Neural cell (in vitro differentiated cells): ENCODE measurements around the gene MPI. TPM values are rescaled to one million over a fixed set of nuclear protein-coding genes. Genes with fewer than 3 reads are reported as not detected.

Source experiments
- H2AFZ ChIP-seq: fragments of 200-600, 300-800 bp; sonication (generic), shearing (Covaris generic); 2 replicates; pipeline ENCODE4 v1.6.0; 2014; ENCODE audit warnings: low read depth, mild to moderate bottlenecking, antibody characterized with exemption, low read length, moderate library complexity
- H3F3A ChIP-seq: fragments of 200-600 bp; shearing (Covaris generic); 2 replicates; pipeline ENCODE4 v1.6.1; 2016; ENCODE audit warnings: mild to moderate bottlenecking, moderate library complexity, mixed read lengths, antibody characterized with exemption, low read length; ENCODE audit not compliant: insufficient read depth, poor library complexity, severe bottlenecking
- H3K27ac ChIP-seq: fragments of 200-600, 300-800 bp; sonication (generic), shearing (Covaris generic); 2 replicates; pipeline ENCODE4 v1.5.1; 2014; ENCODE audit warnings: mild to moderate bottlenecking, low read length, moderate library complexity
- H3K27me3 ChIP-seq: fragments of 300-800, 200-600 bp; sonication (generic), shearing (Covaris generic); 2 replicates; pipeline ENCODE4 v1.6.0; 2014; ENCODE audit warnings: mild to moderate bottlenecking, low read depth, low read length, moderate library complexity; ENCODE audit not compliant: insufficient read depth
- H3K36me3 ChIP-seq: fragments of 300-800, 200-600 bp; sonication (generic), shearing (Covaris generic); 2 replicates; pipeline ENCODE4 v1.5.1; 2014; ENCODE audit warnings: mild to moderate bottlenecking, antibody characterized with exemption, low read length, moderate library complexity; ENCODE audit not compliant: insufficient read depth
- H3K4me2 ChIP-seq: fragments of 300-800, 200-600 bp; sonication (generic), shearing (Covaris generic); 2 replicates; pipeline ENCODE4 v1.6.0; 2014; ENCODE audit warnings: mild to moderate bottlenecking, low read length
- H3K4me3 ChIP-seq: fragments of 300-800, 200-600 bp; sonication (generic), shearing (Covaris generic); 2 replicates; pipeline ENCODE4 v1.5.1; 2014; ENCODE audit warnings: mild to moderate bottlenecking, low read length, moderate library complexity
- H3K79me2 ChIP-seq: fragments of 200-600 bp; shearing (Covaris generic); replicated peaks from 2 replicates; pipeline ENCODE4 v1.6.0; 2014; ENCODE audit warnings: mild to moderate bottlenecking, low read length, moderate library complexity; ENCODE audit not compliant: insufficient read depth
- H3K9ac ChIP-seq: fragments of 300-800, 200-600 bp; sonication (generic), shearing (Covaris generic); 2 replicates; pipeline ENCODE4 v1.6.1; 2016; ENCODE audit warnings: mild to moderate bottlenecking, low read length, mixed read lengths
- H3K9me2 ChIP-seq: fragments of 200-600 bp; shearing (Covaris generic); 2 replicates; pipeline ENCODE4 v1.6.1; 2016; ENCODE audit warnings: mild to moderate bottlenecking, low read length, mixed read lengths; ENCODE audit not compliant: insufficient read depth
- H3K9me3 ChIP-seq: fragments of 200-600, 300-800 bp; sonication (generic), shearing (Covaris generic); 2 replicates; pipeline ENCODE4 v1.6.1; 2016; ENCODE audit warnings: mild to moderate bottlenecking, mixed run types, low read length, moderate library complexity, mixed read lengths
- H4K20me1 ChIP-seq: fragments of 200-600 bp; shearing (Covaris generic); 2 replicates; pipeline ENCODE4 v1.6.1; 2016; ENCODE audit warnings: mild to moderate bottlenecking, mixed run types; ENCODE audit not compliant: insufficient read depth
- EP300 ChIP-seq: fragments of 450-650 bp; conservative IDR thresholded peaks from 2 replicates; pipeline ENCODE4 v1.6.1; 2014; ENCODE audit warnings: antibody characterized with exemption, mild to moderate bottlenecking, moderate library complexity; ENCODE audit not compliant: poor library complexity, severe bottlenecking
- EZH2 ChIP-seq: fragments of 200-600, 300-800 bp; shearing (Covaris generic), sonication (generic); IDR thresholded peaks from 2 replicates; pipeline ENCODE4 v1.6.1; 2014; ENCODE audit warnings: antibody characterized with exemption, low read length, borderline replicate concordance, mild to moderate bottlenecking; ENCODE audit not compliant: insufficient read depth, poor library complexity, severe bottlenecking
- MXI1 ChIP-seq: fragments of 450-650 bp; conservative IDR thresholded peaks from 2 replicates; pipeline ENCODE4 v1.6.1; 2014; ENCODE audit warnings: antibody characterized with exemption, mild to moderate bottlenecking; ENCODE audit not compliant: poor library complexity, severe bottlenecking
- POLR2AphosphoS5 ChIP-seq: IDR thresholded peaks from 2 replicates; pipeline ENCODE4 v1.6.1; 2012
- RAD21 ChIP-seq: fragments of 450-650 bp; conservative IDR thresholded peaks from 2 replicates; pipeline ENCODE4 v1.6.1; 2014; ENCODE audit warnings: antibody characterized with exemption, mild to moderate bottlenecking, moderate library complexity
- SMC3 ChIP-seq: fragments of 450-650 bp; conservative IDR thresholded peaks from 2 replicates; pipeline ENCODE4 v1.6.1; 2014; ENCODE audit warnings: antibody characterized with exemption, mild to moderate bottlenecking, moderate library complexity; ENCODE audit not compliant: poor library complexity
- TAF1 ChIP-seq: IDR thresholded peaks from 2 replicates; pipeline ENCODE4 v1.6.1; 2012; ENCODE audit warnings: low read depth
- polyA plus RNA-seq: library from polyadenylated mRNA; depleted of rRNA; stranded (reverse); fragments of >200 nt; gene quantifications from 2 replicates; pipeline ENCODE4 v1.2.3, GENCODE V29; 2014
- TF ChIP-seq, protein P1 (sequence below): fragments of 450-650 bp; IDR thresholded peaks from 2 replicates; pipeline ENCODE4 v1.5.1; 2014; ENCODE audit warnings: antibody characterized with exemption, mild to moderate bottlenecking, moderate library complexity; ENCODE audit not compliant: poor library complexity, severe bottlenecking
- TF ChIP-seq, protein P2 (sequence below): IDR thresholded peaks from 2 replicates; pipeline ENCODE4 v1.6.1; 2012; ENCODE audit warnings: borderline replicate concordance

The MPI gene
- polyA plus RNA-seq, 1 donor from 2014 or later: 80.3 TPM

DNA sequence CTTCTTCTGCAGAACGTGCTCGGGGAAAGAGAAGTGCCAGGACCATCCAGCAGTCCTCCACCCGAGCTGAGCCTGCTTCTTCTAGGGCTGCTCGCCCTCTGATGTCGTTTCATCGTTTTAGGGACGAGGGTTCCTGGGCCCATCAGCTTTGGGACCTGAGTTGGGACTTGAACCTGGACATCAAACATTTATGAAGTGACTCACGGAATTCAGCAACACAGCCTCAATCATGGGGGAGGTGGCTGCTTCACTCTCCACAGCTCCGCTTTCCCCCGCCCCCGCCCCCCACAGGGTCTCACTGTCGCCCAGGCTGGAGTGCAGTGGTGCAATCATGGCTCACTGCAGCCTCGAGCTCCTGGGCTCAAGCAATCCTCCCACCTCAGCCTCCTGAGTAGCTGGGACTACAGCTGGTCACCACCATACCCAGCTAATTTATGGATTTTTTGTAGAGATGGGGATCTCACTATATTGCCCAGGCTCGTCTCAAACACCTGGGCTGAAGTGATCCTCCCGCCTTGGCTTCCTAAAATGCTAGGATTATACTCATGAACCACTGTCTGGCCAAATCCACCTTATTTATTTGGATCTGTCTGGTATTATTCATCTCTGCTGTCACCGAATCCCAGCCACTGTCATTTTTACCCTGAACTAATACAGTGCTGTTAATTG, 16.0 kb upstream of the MPI start:
- TF ChIP-seq, protein P1, sequence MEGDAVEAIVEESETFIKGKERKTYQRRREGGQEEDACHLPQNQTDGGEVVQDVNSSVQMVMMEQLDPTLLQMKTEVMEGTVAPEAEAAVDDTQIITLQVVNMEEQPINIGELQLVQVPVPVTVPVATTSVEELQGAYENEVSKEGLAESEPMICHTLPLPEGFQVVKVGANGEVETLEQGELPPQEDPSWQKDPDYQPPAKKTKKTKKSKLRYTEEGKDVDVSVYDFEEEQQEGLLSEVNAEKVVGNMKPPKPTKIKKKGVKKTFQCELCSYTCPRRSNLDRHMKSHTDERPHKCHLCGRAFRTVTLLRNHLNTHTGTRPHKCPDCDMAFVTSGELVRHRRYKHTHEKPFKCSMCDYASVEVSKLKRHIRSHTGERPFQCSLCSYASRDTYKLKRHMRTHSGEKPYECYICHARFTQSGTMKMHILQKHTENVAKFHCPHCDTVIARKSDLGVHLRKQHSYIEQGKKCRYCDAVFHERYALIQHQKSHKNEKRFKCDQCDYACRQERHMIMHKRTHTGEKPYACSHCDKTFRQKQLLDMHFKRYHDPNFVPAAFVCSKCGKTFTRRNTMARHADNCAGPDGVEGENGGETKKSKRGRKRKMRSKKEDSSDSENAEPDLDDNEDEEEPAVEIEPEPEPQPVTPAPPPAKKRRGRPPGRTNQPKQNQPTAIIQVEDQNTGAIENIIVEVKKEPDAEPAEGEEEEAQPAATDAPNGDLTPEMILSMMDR: no peak
- no peak for TF ChIP-seq EZH2
- TF ChIP-seq, protein P2, sequence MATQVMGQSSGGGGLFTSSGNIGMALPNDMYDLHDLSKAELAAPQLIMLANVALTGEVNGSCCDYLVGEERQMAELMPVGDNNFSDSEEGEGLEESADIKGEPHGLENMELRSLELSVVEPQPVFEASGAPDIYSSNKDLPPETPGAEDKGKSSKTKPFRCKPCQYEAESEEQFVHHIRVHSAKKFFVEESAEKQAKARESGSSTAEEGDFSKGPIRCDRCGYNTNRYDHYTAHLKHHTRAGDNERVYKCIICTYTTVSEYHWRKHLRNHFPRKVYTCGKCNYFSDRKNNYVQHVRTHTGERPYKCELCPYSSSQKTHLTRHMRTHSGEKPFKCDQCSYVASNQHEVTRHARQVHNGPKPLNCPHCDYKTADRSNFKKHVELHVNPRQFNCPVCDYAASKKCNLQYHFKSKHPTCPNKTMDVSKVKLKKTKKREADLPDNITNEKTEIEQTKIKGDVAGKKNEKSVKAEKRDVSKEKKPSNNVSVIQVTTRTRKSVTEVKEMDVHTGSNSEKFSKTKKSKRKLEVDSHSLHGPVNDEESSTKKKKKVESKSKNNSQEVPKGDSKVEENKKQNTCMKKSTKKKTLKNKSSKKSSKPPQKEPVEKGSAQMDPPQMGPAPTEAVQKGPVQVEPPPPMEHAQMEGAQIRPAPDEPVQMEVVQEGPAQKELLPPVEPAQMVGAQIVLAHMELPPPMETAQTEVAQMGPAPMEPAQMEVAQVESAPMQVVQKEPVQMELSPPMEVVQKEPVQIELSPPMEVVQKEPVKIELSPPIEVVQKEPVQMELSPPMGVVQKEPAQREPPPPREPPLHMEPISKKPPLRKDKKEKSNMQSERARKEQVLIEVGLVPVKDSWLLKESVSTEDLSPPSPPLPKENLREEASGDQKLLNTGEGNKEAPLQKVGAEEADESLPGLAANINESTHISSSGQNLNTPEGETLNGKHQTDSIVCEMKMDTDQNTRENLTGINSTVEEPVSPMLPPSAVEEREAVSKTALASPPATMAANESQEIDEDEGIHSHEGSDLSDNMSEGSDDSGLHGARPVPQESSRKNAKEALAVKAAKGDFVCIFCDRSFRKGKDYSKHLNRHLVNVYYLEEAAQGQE: no peak
- Histone ChIP-seq H3K27ac (no peak overlapping the region), H3K9ac (peak overlapping the region; percentile 50)

DNA sequence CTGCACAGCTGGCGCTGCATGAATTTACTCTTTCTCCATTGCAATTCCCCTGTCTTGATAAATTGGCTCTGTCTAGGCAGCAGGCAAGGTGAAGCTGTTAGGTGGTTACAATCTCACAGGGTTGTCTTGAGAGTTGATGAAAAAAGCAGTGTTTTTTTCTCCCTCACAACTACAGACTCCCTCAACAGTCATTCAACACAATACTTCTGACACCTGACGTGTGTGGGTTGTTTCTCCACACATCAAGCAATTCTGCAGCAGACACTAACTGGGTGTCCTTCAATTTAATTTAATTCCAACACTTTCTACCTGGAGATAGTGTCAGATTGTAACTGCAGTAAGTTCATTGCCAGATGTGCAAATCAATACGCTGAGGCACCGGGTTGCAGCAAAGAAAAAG, 11.6 kb upstream of the MPI start:
- no peaks in the 10 kb centered on the region for H4K20me1 ChIP-seq
- H3K9ac ChIP-seq: no peak overlapping the region
- H3K79me2 ChIP-seq: no peaks in the 10 kb centered on the region
- no peak overlapping the region for H3K4me2 ChIP-seq
- no peak overlapping the region for H3K4me3 ChIP-seq
- H3K27me3 ChIP-seq: no peaks in the 10 kb centered on the region
- TF ChIP-seq POLR2AphosphoS5 (no peak), EZH2 (no peak), RAD21 (no peak), SMC3 (no peak), MXI1 (no peak), EP300 (no peak), TAF1 (no peak)
- TF ChIP-seq, protein P1: no peak
- TF ChIP-seq, protein P2: no peak
- H3K9me3 ChIP-seq: no peaks in the 10 kb centered on the region
- no peaks in the 10 kb centered on the region for H3K36me3 ChIP-seq
- H3K9me2 ChIP-seq: no peaks in the 10 kb centered on the region
- H2AFZ ChIP-seq: no peak overlapping the region
- H3K27ac ChIP-seq: no peak overlapping the region
- H3F3A ChIP-seq: no peaks in the 10 kb centered on the region

More for the DNA sequence above, 16.0 kb upstream of the MPI start:
- no peaks in the 10 kb centered on the region for H3K9me2 ChIP-seq
- H3K4me2 ChIP-seq: peak overlapping the region; percentile 69
- H2AFZ ChIP-seq: peak overlapping the region; percentile 31
- no peaks in the 10 kb centered on the region for H4K20me1 ChIP-seq
- peaks cover 23% of the 10 kb centered on the region for H3K79me2 ChIP-seq
- H3K27me3 ChIP-seq: no peaks in the 10 kb centered on the region
- no peaks in the 10 kb centered on the region for H3F3A ChIP-seq
- no peaks in the 10 kb centered on the region for H3K9me3 ChIP-seq
- H3K4me3 ChIP-seq: peak overlapping the region; percentile 85
- no peaks in the 10 kb centered on the region for H3K36me3 ChIP-seq
